NT2/D1 (cell line): ENCODE results near the gene NSF.

ENCODE experiments used
- SUZ12 ChIP-seq: IDR thresholded peaks from 2 replicates; pipeline ENCODE4 v1.6.1; 2011; ENCODE audit not compliant: insufficient read length, insufficient read depth; ENCODE audit errors: extremely low read depth
- YY1 ChIP-seq: IDR thresholded peaks from 2 replicates; pipeline ENCODE4 v1.6.1; 2011; ENCODE audit not compliant: insufficient read length, insufficient read depth
- ZNF274 ChIP-seq: IDR thresholded peaks from 2 replicates; pipeline ENCODE4 v1.6.1; 2011; ENCODE audit warnings: mild to moderate bottlenecking, low read depth, low read length

- TF ChIP-seq ZNF274 (no peak), YY1 (no peak), SUZ12 (no peak)
Observed at GRCh38 chr17:46780003-46780373, 189.5 kb downstream of the NSF start.
